Type B pancreatic cell (in vitro differentiated cells): Measurements from ENCODE around the gene ELAVL3. TPM values are rescaled to one million over a fixed set of nuclear protein-coding genes. Genes with fewer than 3 reads are reported as not detected.
"Not testable (repeated sequence)": the region's sequence is repeated elsewhere in the genome, so short reads cannot be mapped to it uniquely, and the experiment has no call there.

ENCODE experiments used
- DNase-seq: peaks from one replicate; pipeline ENCODE4 v3.0.0; 2021; ENCODE audit warnings: mixed read lengths; ENCODE audit not compliant: unreplicated experiment; ENCODE audit errors: extremely low spot score
- H3K27ac Mint-ChIP-seq: 2 replicates; pipeline ENCODE4 v1.8.0; 2021; ENCODE audit warnings: mild to moderate bottlenecking, mixed read lengths
- H3K27me3 Mint-ChIP-seq: 2 replicates; pipeline ENCODE4 v1.8.0; 2021; ENCODE audit warnings: mixed read lengths
- H3K36me3 Mint-ChIP-seq: 2 replicates; pipeline ENCODE4 v1.8.0; 2021; ENCODE audit warnings: mixed read lengths
- H3K4me1 Mint-ChIP-seq: one replicate; pipeline ENCODE4 v1.8.0; 2021; ENCODE audit warnings: mixed read lengths; ENCODE audit not compliant: unreplicated experiment
- H3K4me3 Mint-ChIP-seq: 2 replicates; pipeline ENCODE4 v1.8.0; 2021; ENCODE audit warnings: mild to moderate bottlenecking, mixed read lengths
- H3K9me3 Mint-ChIP-seq: 2 replicates; pipeline ENCODE4 v1.8.0; 2021; ENCODE audit warnings: mixed read lengths
- total RNA-seq: library from RNA; stranded (reverse); gene quantifications from 2 replicates; pipeline ENCODE4 v1.2.1, GENCODE V29; 2021; ENCODE audit warnings: low replicate concordance
- TF ChIP-seq, protein P1 (sequence below): fragments of 200-600 bp; sonication (generic); conservative IDR thresholded peaks from 2 replicates; pipeline ENCODE4 v1.5.0; 2021; ENCODE audit warnings: antibody characterized with exemption, mild to moderate bottlenecking

The ELAVL3 gene
- total RNA-seq, 1 donor from 2014 or later: 3.3 TPM

DNA sequence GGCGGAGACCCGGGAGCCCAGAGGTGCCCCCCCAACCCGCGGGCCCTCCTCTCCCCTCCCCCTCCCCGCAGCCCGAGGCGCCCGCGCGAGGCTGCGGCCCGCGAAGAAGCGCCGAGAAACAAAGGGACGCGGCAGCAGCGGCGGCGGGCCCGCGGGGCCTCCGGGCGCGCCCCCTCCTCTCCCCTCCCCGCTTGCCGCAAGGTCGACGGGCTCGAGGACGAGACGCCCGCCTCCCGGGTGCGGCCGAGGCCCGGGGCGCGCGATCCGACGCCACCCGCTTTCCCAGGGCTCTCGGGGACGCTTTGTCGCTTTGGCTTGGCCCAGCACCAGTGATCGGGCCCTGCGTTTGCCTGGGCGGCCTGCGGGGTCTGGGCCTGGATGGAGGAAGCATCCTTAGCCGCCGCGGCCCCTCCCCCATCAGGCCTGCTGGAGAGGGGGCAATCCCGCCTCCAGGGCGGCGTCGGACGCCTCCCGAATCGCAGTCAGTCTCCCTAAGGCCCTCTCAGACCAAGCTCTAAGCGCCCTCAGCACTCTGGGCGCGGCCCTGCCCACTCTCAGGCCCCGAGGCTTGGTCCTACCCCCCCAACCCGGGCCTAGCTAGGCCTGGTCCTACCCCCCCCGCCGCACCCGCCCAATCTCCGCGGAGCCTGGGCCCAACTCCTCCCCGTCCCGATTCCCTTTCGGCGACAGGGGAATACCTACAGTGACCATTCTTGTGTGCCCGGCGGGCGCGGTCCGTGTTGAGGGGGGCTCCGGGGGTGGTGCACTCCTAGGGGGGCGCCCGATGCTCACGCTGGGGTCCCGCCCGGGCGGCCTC, 740 bp downstream of the ELAVL3 start:
- Mint-ChIP-seq H3K27ac (no peak overlapping the region), H3K4me3 (no peak overlapping the region), H3K9me3 (no peaks in the 10 kb centered on the region), H3K27me3 (peaks cover 55% of the 10 kb centered on the region), H3K36me3 (peaks cover 2% of the 10 kb centered on the region), H3K4me1 (peaks cover 4% of the 10 kb centered on the region)
- DNase-seq: no peak
- TF ChIP-seq, protein P1, sequence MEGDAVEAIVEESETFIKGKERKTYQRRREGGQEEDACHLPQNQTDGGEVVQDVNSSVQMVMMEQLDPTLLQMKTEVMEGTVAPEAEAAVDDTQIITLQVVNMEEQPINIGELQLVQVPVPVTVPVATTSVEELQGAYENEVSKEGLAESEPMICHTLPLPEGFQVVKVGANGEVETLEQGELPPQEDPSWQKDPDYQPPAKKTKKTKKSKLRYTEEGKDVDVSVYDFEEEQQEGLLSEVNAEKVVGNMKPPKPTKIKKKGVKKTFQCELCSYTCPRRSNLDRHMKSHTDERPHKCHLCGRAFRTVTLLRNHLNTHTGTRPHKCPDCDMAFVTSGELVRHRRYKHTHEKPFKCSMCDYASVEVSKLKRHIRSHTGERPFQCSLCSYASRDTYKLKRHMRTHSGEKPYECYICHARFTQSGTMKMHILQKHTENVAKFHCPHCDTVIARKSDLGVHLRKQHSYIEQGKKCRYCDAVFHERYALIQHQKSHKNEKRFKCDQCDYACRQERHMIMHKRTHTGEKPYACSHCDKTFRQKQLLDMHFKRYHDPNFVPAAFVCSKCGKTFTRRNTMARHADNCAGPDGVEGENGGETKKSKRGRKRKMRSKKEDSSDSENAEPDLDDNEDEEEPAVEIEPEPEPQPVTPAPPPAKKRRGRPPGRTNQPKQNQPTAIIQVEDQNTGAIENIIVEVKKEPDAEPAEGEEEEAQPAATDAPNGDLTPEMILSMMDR: no peak

DNA sequence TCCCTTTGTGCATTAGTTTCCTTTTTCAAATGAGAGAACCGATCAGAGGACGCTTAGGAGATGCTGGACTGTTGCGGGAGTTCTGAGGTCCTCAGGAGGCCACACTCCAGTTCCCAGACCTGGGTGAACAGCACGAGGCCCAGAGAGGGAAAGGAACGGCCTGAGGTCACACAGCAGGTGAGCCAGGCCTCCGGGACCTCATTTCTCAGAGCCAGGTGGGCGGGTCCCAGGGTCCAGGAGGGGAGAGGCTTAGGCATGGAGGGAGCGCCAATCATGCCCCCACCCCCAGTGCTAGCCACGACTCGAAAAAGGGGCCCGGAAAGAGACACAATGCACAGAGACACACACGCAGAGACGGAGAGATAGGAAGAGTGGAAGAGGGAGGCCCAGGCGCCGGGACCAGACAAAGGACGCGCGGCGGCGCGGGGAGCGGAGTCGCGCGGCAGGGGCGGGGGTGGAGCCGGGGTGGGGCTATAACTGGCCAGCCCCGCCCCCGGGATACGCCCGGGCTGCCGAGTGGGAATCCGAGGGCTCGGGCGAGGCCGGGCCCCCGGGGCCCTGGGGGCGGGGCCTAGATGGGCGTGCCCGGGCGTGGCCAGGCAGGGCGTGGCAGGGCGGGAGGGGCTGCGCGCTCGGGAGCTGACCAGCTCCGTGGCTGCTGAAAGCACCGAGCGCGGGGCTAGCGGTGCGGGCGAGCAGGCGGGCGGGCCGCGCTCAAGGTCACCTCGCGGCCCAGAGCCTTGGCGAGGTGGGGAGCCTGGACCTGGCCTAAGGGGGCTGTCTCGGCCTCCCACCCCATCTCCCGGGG, 1.6 kb downstream of the ELAVL3 start:
- DNase-seq: no peak
- no peak overlapping the region for H3K27ac Mint-ChIP-seq
- TF ChIP-seq, protein P1: no peak
- H3K9me3 Mint-ChIP-seq: no peaks in the 10 kb centered on the region
- H3K4me1 Mint-ChIP-seq: peaks cover 4% of the 10 kb centered on the region
- H3K36me3 Mint-ChIP-seq: no peaks in the 10 kb centered on the region
- H3K27me3 Mint-ChIP-seq: peaks cover 55% of the 10 kb centered on the region
- peak overlapping the region; percentile 57 for H3K4me3 Mint-ChIP-seq

DNA sequence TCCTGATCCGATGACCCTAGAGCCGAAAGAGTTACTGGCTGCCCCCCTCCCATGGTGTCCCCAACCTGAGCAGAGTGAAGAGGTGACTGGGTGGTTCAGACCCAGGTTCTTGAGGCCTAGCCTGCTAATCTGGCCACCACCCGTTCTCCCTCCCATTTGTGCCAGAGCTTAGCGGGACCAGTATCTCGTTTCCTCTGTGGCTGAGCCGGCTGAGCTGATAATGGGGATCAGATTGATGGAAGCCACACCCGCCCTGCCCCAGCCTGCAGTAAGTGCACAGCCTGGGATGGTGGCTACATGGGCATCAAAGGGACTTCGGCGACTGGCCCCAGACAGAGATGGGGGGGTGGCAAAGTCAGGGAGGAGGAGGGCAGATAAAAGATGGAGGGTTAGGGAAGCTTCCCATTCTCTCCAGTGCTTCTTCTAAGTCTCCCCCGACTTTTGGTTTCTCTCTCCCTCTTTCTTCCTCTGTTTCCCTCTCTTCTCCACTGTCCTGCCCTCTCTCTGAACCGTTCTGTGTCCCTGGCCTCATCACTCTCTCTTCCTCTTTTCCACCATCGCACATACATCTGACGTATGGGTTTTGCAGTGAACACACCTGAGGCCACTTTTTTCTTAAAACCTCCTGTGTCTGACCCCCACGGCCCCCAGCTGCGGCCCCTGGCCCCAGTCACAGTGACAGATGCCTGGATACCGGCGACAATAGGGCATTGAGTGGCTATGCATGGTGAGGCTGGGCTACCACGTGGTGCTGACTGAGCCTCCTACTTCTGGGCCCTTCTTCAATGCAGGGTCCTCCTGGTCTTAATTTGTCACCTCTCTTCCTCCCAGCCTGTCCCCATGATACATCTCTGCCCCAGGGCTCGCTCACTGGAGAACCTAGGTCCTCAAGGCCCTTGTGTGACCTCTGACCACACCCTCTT, 2.4 kb downstream of the ELAVL3 start:
- H3K4me1 Mint-ChIP-seq: peaks cover 4% of the 10 kb centered on the region
- TF ChIP-seq, protein P1: no peak
- no peak for DNase-seq
- no peak overlapping the region for H3K27ac Mint-ChIP-seq
- peaks cover 55% of the 10 kb centered on the region for H3K27me3 Mint-ChIP-seq
- H3K4me3 Mint-ChIP-seq: no peak overlapping the region
- no peaks in the 10 kb centered on the region for H3K9me3 Mint-ChIP-seq
- H3K36me3 Mint-ChIP-seq: no peaks in the 10 kb centered on the region

DNA sequence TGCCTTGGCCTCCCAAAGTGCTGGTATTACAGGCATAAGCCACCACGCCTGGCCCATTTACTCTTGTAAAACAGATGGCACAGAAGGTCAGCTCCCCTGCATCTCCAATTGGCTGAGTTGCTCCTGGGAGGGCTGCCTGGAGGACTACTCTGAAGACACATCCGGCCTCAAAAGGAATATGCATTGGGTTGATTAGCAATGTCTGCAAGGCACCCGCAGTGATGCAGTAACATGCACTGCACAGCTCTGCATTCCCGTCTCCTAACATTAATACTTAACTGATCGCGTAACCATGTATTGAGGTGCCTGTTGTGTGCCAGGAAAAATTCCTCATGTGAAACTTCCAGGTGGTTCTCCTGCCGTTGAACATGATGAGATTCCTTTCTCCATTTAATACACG, 5.0 kb downstream of the ELAVL3 start:
- Mint-ChIP-seq H3K9me3 (no peaks in the 10 kb centered on the region), H3K4me3 (no peak overlapping the region), H3K4me1 (no peaks in the 10 kb centered on the region), H3K36me3 (no peaks in the 10 kb centered on the region), H3K27ac (no peak overlapping the region), H3K27me3 (peaks cover 39% of the 10 kb centered on the region)
- DNase-seq: no peak
- TF ChIP-seq, protein P1: no peak

DNA sequence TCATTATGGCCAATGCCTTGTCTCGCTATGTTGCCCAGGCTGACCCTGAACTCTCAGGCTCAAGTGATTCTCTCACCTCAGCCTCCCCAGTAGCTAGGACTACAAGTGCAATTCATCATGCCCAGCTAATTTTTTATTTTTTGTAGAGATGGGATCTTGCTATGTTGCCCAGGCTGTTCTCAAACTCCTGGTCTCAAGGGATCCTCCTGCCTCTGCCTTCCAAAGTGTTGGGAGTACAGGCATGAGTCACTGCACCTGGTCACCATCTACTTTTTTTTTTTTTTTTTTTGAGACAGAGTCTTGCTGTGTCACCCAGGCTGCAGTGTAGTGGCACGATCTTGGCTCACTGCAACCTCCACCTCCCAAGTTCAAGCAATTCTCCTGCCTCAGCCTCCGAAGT, 5.5 kb downstream of the ELAVL3 start:
- not testable (repeated sequence) for H3K36me3 Mint-ChIP-seq, H3K9me3 Mint-ChIP-seq, DNase-seq, H3K27ac Mint-ChIP-seq, H3K4me1 Mint-ChIP-seq, H3K4me3 Mint-ChIP-seq
- peaks cover 39% of the 10 kb centered on the region for H3K27me3 Mint-ChIP-seq
